Endothelial cell of umbilical vein (primary cell): ENCODE data around the gene RAB40C. TPM values are rescaled to one million over a fixed set of nuclear protein-coding genes. Genes with fewer than 3 reads are reported as not detected.

Experiments
- BruUV-seq: library from RNA; stranded (reverse); fragments of 400-500 nt; replicated peaks from 2 replicates; lab custom pipeline; 2021; lab: Mats Ljungman, UMichigan
- CTCF ChIA-PET: fragments of 300-600, 350-600 bp; sonication (Branson Sonifier 250); formaldehyde crosslinking; loops from one replicate; lab custom pipeline; 2021; ENCODE audit warnings: antibody characterized with exemption, inconsistent platforms; lab: Charles Lee
- POLR2A ChIA-PET: fragments of 300-600, 350-600 bp; sonication (Branson Sonifier 250); formaldehyde crosslinking; loops from one replicate; lab custom pipeline; 2021; ENCODE audit warnings: antibody characterized with exemption, inconsistent platforms; lab: Charles Lee
- DNase-seq: peaks from one replicate; pipeline ENCODE4 v3.0.0-alpha.2; 2011; ENCODE audit warnings: low read depth, low spot score
- FAIRE-seq: peaks from 2 replicates; lab custom pipeline; 2011; peaks lifted over from hg19 to GRCh38; lab: Jason Lieb, UNC
- H2AFZ ChIP-seq: 2 replicates; pipeline ENCODE4 v1.6.0; 2012; ENCODE audit warnings: low read depth, low read length, control low read depth, inconsistent platforms
- H3K27ac ChIP-seq: 2 replicates; pipeline ENCODE4 v1.5.1; 2011; ENCODE audit warnings: low read depth, mild to moderate bottlenecking, control low read depth, low read length, moderate library complexity; ENCODE audit not compliant: insufficient read depth
- H3K27me3 ChIP-seq, 2 experiments: 2 replicates each; pipeline versions ENCODE4 v1.6.0 to v1.6.1; 2011; ENCODE audit warnings: low read length in 2 of 2, mixed read lengths in 1 of 2; ENCODE audit not compliant: control insufficient read depth in 2 of 2, insufficient read depth in 2 of 2
- H3K36me3 ChIP-seq, 2 experiments: 2 replicates in 1 of 2; 3 replicates in 1 of 2; pipeline ENCODE4 v1.5.1; 2011; ENCODE audit warnings: low read length in 2 of 2, mild to moderate bottlenecking in 1 of 2, moderate library complexity in 1 of 2; ENCODE audit not compliant: control insufficient read depth in 2 of 2, insufficient read depth in 2 of 2; ENCODE audit errors: extremely low read depth in 1 of 2
- H3K4me1 ChIP-seq: 3 replicates; pipeline ENCODE4 v1.5.1; 2011; ENCODE audit warnings: mild to moderate bottlenecking, low read length; ENCODE audit not compliant: control insufficient read depth, insufficient read depth; ENCODE audit errors: extremely low read depth
- H3K4me2 ChIP-seq: 2 replicates; pipeline ENCODE4 v1.6.1; 2011; ENCODE audit warnings: low read length, control low read depth, mixed read lengths; ENCODE audit not compliant: insufficient read depth
- H3K4me3 ChIP-seq, 3 experiments: fragments of 200-600 bp in 1 of 3; sonication (generic), shearing (Covaris generic) in 1 of 3; replicated peaks in 1 of 3; 2 replicates each; pipeline ENCODE4 v1.5.1; 2011 to 2016; ENCODE audit warnings: control low read depth in 3 of 3, low read length in 3 of 3, mild to moderate bottlenecking in 2 of 3, inconsistent platforms in 1 of 3, low read depth in 1 of 3, moderate library complexity in 1 of 3; ENCODE audit not compliant: insufficient read depth in 1 of 3
- H3K79me2 ChIP-seq: 2 replicates; pipeline ENCODE4 v1.6.0; 2012; ENCODE audit warnings: low read length, inconsistent platforms; ENCODE audit not compliant: control insufficient read depth, insufficient read depth
- H3K9ac ChIP-seq: replicated peaks from 2 replicates; pipeline ENCODE3; 2011; ENCODE audit warnings: low read length, control low read depth; ENCODE audit not compliant: insufficient read depth; ENCODE audit errors: extremely low read depth
- H3K9me1 ChIP-seq: replicated peaks from 3 replicates; pipeline ENCODE4 v1.6.0; 2011; ENCODE audit warnings: mild to moderate bottlenecking, low read length; ENCODE audit not compliant: control insufficient read depth, insufficient read depth; ENCODE audit errors: extremely low read depth
- H3K9me3 ChIP-seq: replicated peaks from 2 replicates; pipeline ENCODE4 v1.5.1; 2012; ENCODE audit warnings: low read length, inconsistent platforms; ENCODE audit not compliant: control insufficient read depth, insufficient read depth
- H4K20me1 ChIP-seq: replicated peaks from 2 replicates; pipeline ENCODE3; 2011; ENCODE audit warnings: mild to moderate bottlenecking, low read length; ENCODE audit not compliant: control insufficient read depth, insufficient read depth; ENCODE audit errors: extremely low read depth
- EZH2 ChIP-seq: IDR thresholded peaks from 2 replicates; pipeline ENCODE4 v1.6.1; 2012; ENCODE audit warnings: borderline replicate concordance, low read depth, mild to moderate bottlenecking, moderate library complexity, low read length, inconsistent platforms; ENCODE audit not compliant: severe bottlenecking
- FOS ChIP-seq: IDR thresholded peaks from 2 replicates; pipeline ENCODE4 v1.6.1; 2011; ENCODE audit warnings: mild to moderate bottlenecking, low read length, moderate library complexity, borderline replicate concordance; ENCODE audit not compliant: insufficient read depth
- POLR2A ChIP-seq: IDR thresholded peaks from 2 replicates; pipeline ENCODE4 v1.6.1; 2012; ENCODE audit warnings: low read depth, mild to moderate bottlenecking, control low read depth, low read length
- POLR2AphosphoS5 ChIP-seq: IDR thresholded peaks from 2 replicates; pipeline ENCODE4 v1.6.1; 2012; ENCODE audit warnings: low read depth, mild to moderate bottlenecking, control low read depth, low read length, moderate library complexity; ENCODE audit not compliant: insufficient read depth
- dilution Hi-C: fragments of 300-500 bp; cut with MboI; formaldehyde crosslinking; loops from one replicate; pipeline ENCODE4 v1.15.0; 2019; ENCODE audit warnings: low sequenced_read_pairs; ENCODE audit not compliant: extremely low pct_ligation_motif_present
- intact Hi-C: fragments of 100-400 bp; cut with micrococcal nuclease; formaldehyde crosslinking; loops from one replicate; pipeline ENCODE4 v1.10.0; 2022
- polyA plus RNA-seq, 4 experiments: library from polyadenylated mRNA; depleted of rRNA in 3 of 4; stranded (reverse) in 3 of 4; unstranded in 1 of 4; fragments of >200 nt; gene quantifications; 2 replicates each; pipeline versions ENCODE4 v1.2.1 to v1.2.3, GENCODE V29; 2011 to 2012; ENCODE audit warnings: missing spikeins in 1 of 4
- total RNA-seq: library from RNA; stranded (reverse); gene quantifications from 2 replicates; pipeline ENCODE4 v1.2.3, GENCODE V29; 2021
- TF ChIP-seq, protein P1 (sequence below): IDR thresholded peaks from 2 replicates; pipeline ENCODE4 v1.6.1; 2011; ENCODE audit not compliant: insufficient read depth, insufficient read length
- TF ChIP-seq, protein P2 (sequence below), 2 donors: IDR thresholded peaks; 1 replicate in 1 of 2; 2 replicates in 1 of 2; pipeline ENCODE4 v1.5.1; 2011; ENCODE audit warnings: low read length in 2 of 2, mild to moderate bottlenecking in 2 of 2, moderate library complexity in 2 of 2, control low read depth in 1 of 2, inconsistent platforms in 1 of 2, low read depth in 1 of 2; ENCODE audit not compliant: insufficient read depth in 1 of 2; ENCODE audit errors: extremely low read depth in 1 of 2

RAB40C gene
- total and polyA plus RNA-seq, 2 donors (not counting 3 experiments of a cell fraction or from before 2014, with no cell fraction given) = 12.4 to 18.8 TPM

DNA sequence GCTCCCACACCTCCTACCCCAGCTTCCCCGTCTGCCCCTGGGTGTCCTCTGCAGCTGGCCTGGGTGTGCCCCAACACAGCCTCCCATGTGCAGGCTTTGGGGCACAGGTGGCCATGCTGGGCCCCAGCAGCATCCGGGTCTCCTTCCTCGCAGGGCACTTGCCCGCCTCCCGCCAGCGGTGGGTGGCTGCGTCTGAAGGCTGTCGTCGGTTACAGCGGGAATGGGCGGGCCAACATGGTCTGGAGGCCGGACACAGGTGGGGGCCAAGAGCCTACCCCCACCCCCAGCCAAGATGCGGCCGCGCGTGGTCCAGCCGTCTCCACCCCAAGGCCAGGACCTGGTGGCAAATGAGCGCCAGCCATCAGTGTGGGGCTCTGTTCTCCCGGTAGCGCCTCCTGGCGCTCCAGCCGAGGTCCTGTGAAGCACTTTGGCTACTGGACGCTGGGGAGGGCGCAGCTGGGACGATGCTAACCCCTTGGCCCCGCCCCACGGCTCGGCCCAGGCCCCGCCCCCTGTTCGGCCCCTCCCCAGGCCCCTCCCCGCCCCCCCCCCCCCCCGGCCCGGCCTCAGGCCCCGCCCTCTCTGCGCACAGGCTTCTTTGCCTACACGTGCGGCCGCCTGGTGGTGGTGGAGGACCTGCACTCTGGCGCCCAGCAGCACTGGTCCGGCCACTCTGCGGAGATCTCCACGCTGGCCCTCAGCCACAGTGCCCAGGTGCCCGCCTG is 70.8 kb downstream of the RAB40C start:
- ChIA-PET CTCF (interaction anchor here (0.7 to 1.9 kb wide), 10 partner anchors 9 to 134 kb away, joined by 3 to 16 read pairs (median 3); partner anchors contain the start of genes METTL26 and WDR90), POLR2A (interaction anchor here (0.7 kb wide), 1 partner anchor 12 kb away, joined by 3 read pairs; no protein-coding TSS in a partner anchor)
- H3K27ac ChIP-seq = no peak overlapping the region
- H3K36me3 ChIP-seq = peaks cover 0 to 3% of the 10 kb centered on the region in 2 experiments
- no peaks in the 10 kb centered on the region for H3K4me1 ChIP-seq
- H3K79me2 ChIP-seq = no peaks in the 10 kb centered on the region
- H3K9ac ChIP-seq = no peak overlapping the region
- H3K4me2 ChIP-seq = no peak overlapping the region
- no peaks in the 10 kb centered on the region for H3K9me3 ChIP-seq
- intact Hi-C loops (loop anchor here (1.0 kb wide), 5 partner anchors 11 to 268 kb away; partner anchors contain the start of gene WDR90), dilution Hi-C loops (no loop called here)
- peak; percentile 96 for FAIRE-seq
- no peaks in the 10 kb centered on the region for H3K27me3 ChIP-seq
- no peak for TF ChIP-seq EZH2
- TF ChIP-seq, protein P1, sequence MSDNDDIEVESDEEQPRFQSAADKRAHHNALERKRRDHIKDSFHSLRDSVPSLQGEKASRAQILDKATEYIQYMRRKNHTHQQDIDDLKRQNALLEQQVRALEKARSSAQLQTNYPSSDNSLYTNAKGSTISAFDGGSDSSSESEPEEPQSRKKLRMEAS = peak; percentile 59
- peak; percentile 56 for TF ChIP-seq POLR2A
- TF ChIP-seq POLR2AphosphoS5 = peak; percentile 54
- no peak for TF ChIP-seq FOS
- TF ChIP-seq, protein P2, sequence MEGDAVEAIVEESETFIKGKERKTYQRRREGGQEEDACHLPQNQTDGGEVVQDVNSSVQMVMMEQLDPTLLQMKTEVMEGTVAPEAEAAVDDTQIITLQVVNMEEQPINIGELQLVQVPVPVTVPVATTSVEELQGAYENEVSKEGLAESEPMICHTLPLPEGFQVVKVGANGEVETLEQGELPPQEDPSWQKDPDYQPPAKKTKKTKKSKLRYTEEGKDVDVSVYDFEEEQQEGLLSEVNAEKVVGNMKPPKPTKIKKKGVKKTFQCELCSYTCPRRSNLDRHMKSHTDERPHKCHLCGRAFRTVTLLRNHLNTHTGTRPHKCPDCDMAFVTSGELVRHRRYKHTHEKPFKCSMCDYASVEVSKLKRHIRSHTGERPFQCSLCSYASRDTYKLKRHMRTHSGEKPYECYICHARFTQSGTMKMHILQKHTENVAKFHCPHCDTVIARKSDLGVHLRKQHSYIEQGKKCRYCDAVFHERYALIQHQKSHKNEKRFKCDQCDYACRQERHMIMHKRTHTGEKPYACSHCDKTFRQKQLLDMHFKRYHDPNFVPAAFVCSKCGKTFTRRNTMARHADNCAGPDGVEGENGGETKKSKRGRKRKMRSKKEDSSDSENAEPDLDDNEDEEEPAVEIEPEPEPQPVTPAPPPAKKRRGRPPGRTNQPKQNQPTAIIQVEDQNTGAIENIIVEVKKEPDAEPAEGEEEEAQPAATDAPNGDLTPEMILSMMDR (IDR thresholded peaks at IDR 0.05; ENCODE audit: extremely low read depth in 1 of 2, insufficient read depth in 1 of 2, low read depth in 1 of 2, low read length in 2 of 2) = peak; percentile 38 to 74
- no TSS peak for BruUV-seq
- no peaks in the 10 kb centered on the region for H3K9me1 ChIP-seq
- peak overlapping the region in 1 of 3 experiments; percentile 11 for H3K4me3 ChIP-seq
- peak; percentile 88 for DNase-seq
- no peaks in the 10 kb centered on the region for H4K20me1 ChIP-seq
- H2AFZ ChIP-seq = peak overlapping the region; percentile 25
